Measurements from ENCODE around the gene SBK2.

- TF ChIP-seq EZH2phosphoT487 (IDR thresholded peaks at IDR 0.05; ENCODE audit: borderline replicate concordance, low read depth, low read length) (no peak), CTCF (conservative IDR thresholded peaks at IDR 0.05; ENCODE audit: low read length) (no peak)
Measured at GRCh38 chr19:55490478-55491432, 46.2 kb downstream of the SBK2 start.

Data from OCI-LY7 (cell line).